ENCODE data around the gene TOMM7. TPM values are rescaled to one million over a fixed set of nuclear protein-coding genes. Genes with fewer than 3 reads are reported as not detected.

The TOMM7 gene
- total RNA-seq, 1 donor from 2014 or later, result 324 TPM

DNA sequence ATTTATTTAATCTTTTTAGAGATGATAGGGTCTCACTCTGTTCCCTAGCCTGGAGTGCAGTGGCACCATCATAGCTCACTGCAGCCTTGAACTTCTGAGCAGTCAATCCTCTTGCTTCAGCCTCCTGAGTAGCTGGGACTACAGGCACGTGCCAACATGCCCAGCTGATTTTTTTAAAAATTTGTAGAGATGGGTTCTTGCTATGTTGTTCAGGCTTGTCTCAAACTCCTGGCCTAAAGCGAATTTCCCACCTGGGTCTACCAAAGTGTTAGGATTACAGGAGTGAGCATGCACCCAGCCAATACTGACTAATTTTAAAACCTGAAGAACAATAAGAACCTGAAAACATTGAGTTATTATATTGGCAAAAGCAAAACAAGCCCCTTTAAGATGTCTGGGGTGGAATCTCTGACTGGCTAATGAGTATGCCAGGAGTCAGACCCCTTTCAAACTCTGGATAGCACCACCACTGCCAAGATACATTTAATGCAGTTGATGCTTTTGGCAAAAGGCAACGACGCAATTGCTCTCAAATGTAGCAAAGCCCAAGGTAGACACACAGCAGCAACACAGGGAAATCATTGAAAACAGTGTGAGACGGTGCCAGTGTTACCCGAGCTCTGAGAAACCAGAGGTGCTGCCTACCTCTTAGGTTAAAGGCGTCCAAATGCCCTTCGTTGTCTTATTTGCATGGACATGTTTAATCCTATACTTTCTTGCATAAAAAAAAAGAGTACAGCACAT, 40.7 kb upstream of the TOMM7 start:
- DNase-seq (no peak), ATAC-seq (ENCODE audit: low read depth) (no peak)
- peaks cover 62% of the 10 kb centered on the region for H3K4me1 Mint-ChIP-seq
- intact Hi-C loops (cut with micrococcal nuclease), result no loop called here
- no peak overlapping the region for H3K27ac Mint-ChIP-seq
- TF ChIP-seq, protein P1, sequence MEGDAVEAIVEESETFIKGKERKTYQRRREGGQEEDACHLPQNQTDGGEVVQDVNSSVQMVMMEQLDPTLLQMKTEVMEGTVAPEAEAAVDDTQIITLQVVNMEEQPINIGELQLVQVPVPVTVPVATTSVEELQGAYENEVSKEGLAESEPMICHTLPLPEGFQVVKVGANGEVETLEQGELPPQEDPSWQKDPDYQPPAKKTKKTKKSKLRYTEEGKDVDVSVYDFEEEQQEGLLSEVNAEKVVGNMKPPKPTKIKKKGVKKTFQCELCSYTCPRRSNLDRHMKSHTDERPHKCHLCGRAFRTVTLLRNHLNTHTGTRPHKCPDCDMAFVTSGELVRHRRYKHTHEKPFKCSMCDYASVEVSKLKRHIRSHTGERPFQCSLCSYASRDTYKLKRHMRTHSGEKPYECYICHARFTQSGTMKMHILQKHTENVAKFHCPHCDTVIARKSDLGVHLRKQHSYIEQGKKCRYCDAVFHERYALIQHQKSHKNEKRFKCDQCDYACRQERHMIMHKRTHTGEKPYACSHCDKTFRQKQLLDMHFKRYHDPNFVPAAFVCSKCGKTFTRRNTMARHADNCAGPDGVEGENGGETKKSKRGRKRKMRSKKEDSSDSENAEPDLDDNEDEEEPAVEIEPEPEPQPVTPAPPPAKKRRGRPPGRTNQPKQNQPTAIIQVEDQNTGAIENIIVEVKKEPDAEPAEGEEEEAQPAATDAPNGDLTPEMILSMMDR (IDR thresholded peaks at IDR 0.05), result no peak
- no peaks in the 10 kb centered on the region for H3K27me3 Mint-ChIP-seq
- POLR2A ChIA-PET, result no interaction called here
- no peak overlapping the region for H3K4me3 Mint-ChIP-seq
- CTCF ChIA-PET, result no interaction called here
- H3K9me3 Mint-ChIP-seq, result no peaks in the 10 kb centered on the region
- peaks cover 64% of the 10 kb centered on the region for H3K36me3 Mint-ChIP-seq (ENCODE audit: low read depth)

GRCh38 chr7:22861576-22861975, 38.9 kb upstream of the TOMM7 start:
- CTCF ChIA-PET, result interaction anchor here (1.0 to 1.8 kb wide), 2 partner anchors 9 to 79 kb away, joined by 3 to 4 read pairs; no protein-coding TSS in a partner anchor
- H3K27ac Mint-ChIP-seq, result no peak overlapping the region
- no peak for ATAC-seq (ENCODE audit: low read depth)
- no peak for DNase-seq
- no peak overlapping the region for H3K4me3 Mint-ChIP-seq
- POLR2A ChIA-PET, result no interaction called here
- H3K27me3 Mint-ChIP-seq, result no peaks in the 10 kb centered on the region
- TF ChIP-seq, protein P1 (IDR thresholded peaks at IDR 0.05), result no peak
- intact Hi-C loops (cut with micrococcal nuclease), result no loop called here
- peaks cover 57% of the 10 kb centered on the region for H3K4me1 Mint-ChIP-seq
- H3K36me3 Mint-ChIP-seq (ENCODE audit: low read depth), result peaks cover 71% of the 10 kb centered on the region
- no peaks in the 10 kb centered on the region for H3K9me3 Mint-ChIP-seq

DNA sequence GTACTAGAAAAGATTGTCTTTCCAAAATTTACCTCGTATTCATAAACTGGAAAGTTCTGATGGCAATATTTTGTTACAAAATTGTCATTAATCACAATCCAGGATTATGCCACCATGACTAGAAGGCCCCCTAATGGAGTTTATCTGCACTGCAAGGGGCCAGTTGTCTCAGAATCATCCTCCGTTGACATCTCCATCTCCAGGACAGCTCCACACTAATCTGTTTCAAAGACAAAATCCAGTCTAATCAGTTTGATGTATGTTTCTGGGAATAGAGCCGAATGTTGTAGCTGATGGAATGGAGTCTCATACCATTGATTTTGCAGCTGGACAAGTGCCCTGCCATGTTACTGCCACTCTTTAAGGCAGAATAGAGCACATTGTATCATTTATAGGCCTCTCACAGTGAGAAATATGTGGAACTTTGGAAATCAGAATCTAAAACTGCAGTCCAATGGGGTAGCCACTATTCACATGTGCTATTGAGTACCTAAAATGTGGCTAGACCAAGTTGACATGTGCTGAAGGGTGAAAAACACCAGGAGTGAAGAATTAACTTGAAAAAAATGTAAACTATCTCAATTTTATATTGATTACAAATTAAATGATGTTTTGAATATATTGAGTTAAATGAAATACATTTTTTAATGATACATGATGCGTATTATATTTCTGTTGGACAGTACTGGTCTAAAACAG, 38.3 kb upstream of the TOMM7 start:
- intact Hi-C loops (cut with micrococcal nuclease), result loop anchor here (1.0 kb wide), 1 partner anchor 301 kb away; no protein-coding TSS in a partner anchor
- CTCF ChIA-PET, result interaction anchor here (0.7 to 1.8 kb wide), 6 partner anchors 9 to 300 kb away, joined by 3 to 4 read pairs (median 3); no protein-coding TSS in a partner anchor
- DNase-seq (no peak), ATAC-seq (ENCODE audit: low read depth) (peak; percentile 64)
- Mint-ChIP-seq H3K27ac (no peak overlapping the region), H3K9me3 (no peaks in the 10 kb centered on the region), H3K4me1 (peaks cover 63% of the 10 kb centered on the region), H3K4me3 (no peak overlapping the region), H3K27me3 (no peaks in the 10 kb centered on the region), H3K36me3 (ENCODE audit: low read depth) (peaks cover 78% of the 10 kb centered on the region)
- TF ChIP-seq, protein P1 (IDR thresholded peaks at IDR 0.05), result no peak
- POLR2A ChIA-PET, result interaction anchor here (0.8 to 1.5 kb wide), 3 partner anchors 12 to 299 kb away, joined by 3 to 6 read pairs (median 5); no protein-coding TSS in a partner anchor

GRCh38 chr7:22860337-22860736, 37.7 kb upstream of the TOMM7 start:
- DNase-seq, result no peak
- Mint-ChIP-seq H3K4me3 (no peak overlapping the region), H3K27me3 (no peaks in the 10 kb centered on the region), H3K36me3 (ENCODE audit: low read depth) (peaks cover 77% of the 10 kb centered on the region), H3K9me3 (no peaks in the 10 kb centered on the region), H3K27ac (peak overlapping the region; percentile 19), H3K4me1 (peaks cover 65% of the 10 kb centered on the region)
- intact Hi-C loops (cut with micrococcal nuclease), result loop anchor here (1.0 kb wide), 1 partner anchor 300 kb away; no protein-coding TSS in a partner anchor
- TF ChIP-seq, protein P1 (IDR thresholded peaks at IDR 0.05), result no peak
- POLR2A ChIA-PET, result interaction anchor here (0.8 to 1.5 kb wide), 3 partner anchors 13 to 298 kb away, joined by 3 to 6 read pairs (median 5); no protein-coding TSS in a partner anchor
- CTCF ChIA-PET, result interaction anchor here (0.7 to 1.8 kb wide), 6 partner anchors 11 to 300 kb away, joined by 3 to 4 read pairs (median 3); no protein-coding TSS in a partner anchor
- peak; percentile 15 for ATAC-seq (ENCODE audit: low read depth)
